Lung (tissue), 12 donors: ENCODE data around the gene TMEM217. TPM values are rescaled to one million over a fixed set of nuclear protein-coding genes. Genes with fewer than 3 reads are reported as not detected.

Experiments used
- ATAC-seq: fragments of 200-7000 bp; cut with Tn5 transposase; one replicate; pipeline ENCODE4 v1.9.1; 2020; ENCODE audit warnings: moderate number of reproducible peaks; ENCODE audit not compliant: insufficient read depth, low FRiP score
- DNase-seq, 3 donors: peaks; one replicate each; pipeline ENCODE4 v3.0.0-alpha.2; 2013 to 2017
- H3K27ac ChIP-seq, 2 donors: one replicate each; pipeline ENCODE4 v1.5.1; 2013; ENCODE audit warnings: mild to moderate bottlenecking in 2 of 2, moderate library complexity in 2 of 2, control low read depth in 1 of 2, inconsistent platforms in 1 of 2, low read depth in 1 of 2, low read length in 1 of 2
- H3K27me3 ChIP-seq, 3 donors: one replicate each; pipeline ENCODE4 v1.5.1; 2013; ENCODE audit warnings: low read length in 2 of 3; ENCODE audit not compliant: control insufficient read depth in 3 of 3, insufficient read depth in 3 of 3
- H3K36me3 ChIP-seq, 4 donors: one replicate each; pipeline ENCODE4 v1.5.1; 2013; ENCODE audit warnings: low read length in 4 of 4, mild to moderate bottlenecking in 1 of 4, moderate library complexity in 1 of 4; ENCODE audit not compliant: control insufficient read depth in 4 of 4, insufficient read depth in 4 of 4
- H3K4me1 ChIP-seq, 5 donors: one replicate each; pipeline ENCODE4 v1.5.1; 2013; ENCODE audit warnings: low read length in 5 of 5, mild to moderate bottlenecking in 2 of 5, moderate library complexity in 1 of 5; ENCODE audit not compliant: control insufficient read depth in 5 of 5, insufficient read depth in 5 of 5
- H3K4me3 ChIP-seq: one replicate; pipeline ENCODE4 v1.5.1; 2013; ENCODE audit warnings: mild to moderate bottlenecking, control low read depth, moderate library complexity
- H3K9ac ChIP-seq, 2 donors: one replicate each; pipeline ENCODE4 v1.5.1; 2013; ENCODE audit warnings: low read length in 2 of 2, control low read depth in 1 of 2; ENCODE audit not compliant: insufficient read depth in 1 of 2
- H3K9me3 ChIP-seq, 4 donors: one replicate each; pipeline ENCODE4 v1.5.1; 2013; ENCODE audit warnings: low read length in 3 of 4, mild to moderate bottlenecking in 1 of 4, moderate library complexity in 1 of 4; ENCODE audit not compliant: control insufficient read depth in 4 of 4, insufficient read depth in 3 of 4
- CTCF ChIP-seq: IDR thresholded peaks from 2 replicates; pipeline ENCODE4 v1.5.1; 2012; ENCODE audit warnings: mild to moderate bottlenecking; ENCODE audit errors: control extremely low read depth, extremely low read depth
- WGBS, 2 donors: extraction: QIAGEN DNeasy Blood & Tissue Kit; methylation state at CpG; one replicate each; pipeline ENCODE4 v1.1.7; 2013; 5-methylcytosine and 5-hydroxymethylcytosine counted together
- polyA plus RNA-seq, 2 donors: library from polyadenylated mRNA; stranded (reverse); fragments of 200-250 nt; gene quantifications; one replicate each; pipeline ENCODE4 v1.2.1, GENCODE V29; 2013
- total RNA-seq, 2 donors: library from RNA; depleted of rRNA in 1 of 2; stranded (reverse); fragments of >200 nt in 1 of 2; gene quantifications; one replicate each; pipeline ENCODE4 v1.2.1, GENCODE V29; 2014 to 2021
- donor health status: control.
- donor health status: control.
- donor health status: Bipolar disorder and iron deficiency.
- donor health status: healthy.
- donor health status: DM: yes; HTN: yes; CAD: no.

Gene TMEM217
- total and polyA plus RNA-seq, 4 donors = 0.40 to 1.9 (median 0.97) TPM

- Histone ChIP-seq H3K4me1 (peaks cover 10 to 43% (median 28%) of the 10 kb centered on the region in 5 donors), H3K27me3 (no peaks in the 10 kb centered on the region), H3K9ac (no peak overlapping the region), H3K27ac (peak overlapping the region in 1 of 2 donors; percentile 91), H3K36me3 (no peaks in the 10 kb centered on the region), H3K4me3 (no peak overlapping the region), H3K9me3 (no peaks in the 10 kb centered on the region)
- ATAC-seq (no peak), DNase-seq (no peak)
- no peak for TF ChIP-seq CTCF
- WGBS, 2 donors = 90% methylated on average over 8 of the region's 8 CpGs
These were observed 14.7 kb downstream of the TMEM217 start for GRCh38 chr6:37243131-37243815.

DNA sequence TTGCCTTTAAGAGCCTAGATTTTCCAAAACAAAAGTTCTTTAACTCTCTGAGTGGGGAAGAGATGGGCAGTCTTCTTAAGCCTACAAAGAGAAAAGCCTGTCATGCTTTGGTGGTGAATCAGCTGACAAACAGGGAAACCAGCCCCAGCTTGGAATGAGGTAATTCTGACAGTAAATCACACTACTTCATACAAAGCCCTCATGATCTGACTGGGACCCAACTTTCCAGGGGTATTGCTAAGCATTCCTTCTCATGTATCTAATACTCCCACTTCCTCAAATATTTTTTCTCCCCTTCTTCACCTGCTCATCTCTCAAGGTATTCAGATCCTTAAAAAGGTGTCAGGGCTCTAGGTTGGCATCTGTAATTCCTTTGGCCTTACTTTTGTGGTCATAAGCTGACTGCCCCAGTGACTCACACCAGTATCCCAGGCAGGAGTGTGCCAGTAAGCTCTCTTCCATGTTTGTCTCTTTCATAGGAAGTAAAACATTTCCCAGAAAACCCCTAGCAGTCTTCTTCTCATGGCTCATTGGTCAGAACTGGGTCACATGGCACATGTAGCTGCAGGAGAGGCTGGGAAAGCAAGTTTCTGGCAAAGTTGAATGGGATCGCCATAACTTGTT lies 15.4 kb downstream of the TMEM217 start:
- Histone ChIP-seq H3K4me1 (peaks cover 10 to 43% (median 30%) of the 10 kb centered on the region in 5 donors), H3K9ac (no peak overlapping the region), H3K36me3 (no peaks in the 10 kb centered on the region), H3K9me3 (no peaks in the 10 kb centered on the region), H3K4me3 (no peak overlapping the region), H3K27ac (peak overlapping the region; percentile 85 to 91), H3K27me3 (no peaks in the 10 kb centered on the region)
- ATAC-seq (peak; percentile 41), DNase-seq (peak in 1 of 3 donors; percentile 38)
- TF ChIP-seq CTCF = no peak
- 79 to 85% methylated on average over 1 of the region's 1 CpG for WGBS, 2 donors

GRCh38 chr6:37241775-37242428 lies 16.0 kb downstream of the TMEM217 start:
- ATAC-seq (no peak), DNase-seq (no peak)
- Histone ChIP-seq H3K9ac (no peak overlapping the region), H3K4me3 (no peak overlapping the region), H3K9me3 (no peaks in the 10 kb centered on the region), H3K27me3 (no peaks in the 10 kb centered on the region), H3K36me3 (no peaks in the 10 kb centered on the region), H3K27ac (peak overlapping the region; percentile 76 to 91), H3K4me1 (peaks cover 10 to 43% (median 30%) of the 10 kb centered on the region in 5 donors)
- WGBS, 2 donors = 86 to 91% methylated on average over 5 of the region's 5 CpGs
- TF ChIP-seq CTCF = no peak
